ENCODE results near the gene UBE2H. TPM values are rescaled to one million over a fixed set of nuclear protein-coding genes. Genes with fewer than 3 reads are reported as not detected.
"Not testable (repeated sequence)": the region's sequence is repeated elsewhere in the genome, so short reads cannot be mapped to it uniquely, and the experiment has no call there.

The UBE2H gene
- total and polyA plus RNA-seq, 9 donors: 48.9 to 96.3 (median 84.4) TPM

DNA sequence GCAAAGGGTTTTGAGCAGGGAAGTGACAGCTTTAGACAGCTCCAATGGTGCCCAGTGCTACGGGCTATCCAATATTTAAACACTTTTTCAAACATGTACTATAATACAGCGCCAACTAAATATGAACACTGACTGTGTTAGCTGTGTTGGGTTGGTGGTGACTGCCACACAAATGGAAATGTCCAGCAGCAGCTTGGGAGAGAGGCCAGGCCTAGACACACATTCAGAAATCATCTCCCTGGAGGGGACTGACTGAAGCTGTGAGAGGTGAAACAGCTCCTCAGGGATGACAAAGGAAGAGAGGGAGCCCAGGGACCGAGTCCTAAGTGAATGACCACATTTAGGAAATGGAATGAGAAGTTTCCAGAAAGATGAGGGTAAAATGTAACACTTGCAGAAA is 115.8 kb downstream of the UBE2H start:
- H3K4me1 ChIP-seq (ENCODE audit: control insufficient read depth, insufficient read depth, low read length): peaks cover 2% of the 10 kb centered on the region
- H3K4me3 ChIP-seq (ENCODE audit: low read length): no peak overlapping the region
- no peaks in the 10 kb centered on the region for H3K9me3 ChIP-seq (replicated peaks; ENCODE audit: control insufficient read depth, low read depth, low read length)
- no peak overlapping the region for H3K27ac ChIP-seq (ENCODE audit: low read length)
- WGBS (ENCODE audit: insufficient coverage): 55% methylated on average over 1 of the region's 3 CpGs
- H3K27me3 ChIP-seq (ENCODE audit: control insufficient read depth, insufficient read depth, low read length): no peaks in the 10 kb centered on the region
- no peak for DNase-seq
- H3K36me3 ChIP-seq (ENCODE audit: control insufficient read depth, insufficient read depth, low read length): peaks cover 29% of the 10 kb centered on the region

DNA sequence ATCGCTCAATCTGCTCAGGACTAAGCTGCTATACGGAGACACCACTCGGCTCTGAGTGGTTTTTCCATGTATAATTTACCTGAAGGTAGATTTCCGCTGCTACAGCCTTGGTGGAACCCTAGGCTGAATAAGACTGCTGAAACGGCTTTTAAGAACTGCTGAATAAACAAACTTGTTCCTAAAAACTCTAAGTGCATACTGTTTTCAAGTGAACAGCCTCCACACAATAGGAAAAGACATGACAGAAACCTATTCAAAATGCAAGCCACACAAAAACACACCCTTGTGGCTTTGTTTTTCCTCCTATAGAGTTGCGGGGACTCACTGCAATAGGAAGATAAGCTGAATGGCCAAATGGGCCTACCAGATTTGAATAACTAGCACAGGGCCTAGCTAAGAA is 117.2 kb downstream of the UBE2H start:
- H3K4me1 ChIP-seq (ENCODE audit: control insufficient read depth, insufficient read depth, low read length): peaks cover 12% of the 10 kb centered on the region
- DNase-seq: no peak
- H3K36me3 ChIP-seq (ENCODE audit: control insufficient read depth, insufficient read depth, low read length): peaks cover 31% of the 10 kb centered on the region
- H3K9me3 ChIP-seq (replicated peaks; ENCODE audit: control insufficient read depth, low read depth, low read length): no peaks in the 10 kb centered on the region
- H3K4me3 ChIP-seq (ENCODE audit: low read length): no peak overlapping the region
- WGBS (ENCODE audit: insufficient coverage): 83% methylated on average over 1 of the region's 6 CpGs
- no peaks in the 10 kb centered on the region for H3K27me3 ChIP-seq (ENCODE audit: control insufficient read depth, insufficient read depth, low read length)
- H3K27ac ChIP-seq (ENCODE audit: low read length): no peak overlapping the region

DNA sequence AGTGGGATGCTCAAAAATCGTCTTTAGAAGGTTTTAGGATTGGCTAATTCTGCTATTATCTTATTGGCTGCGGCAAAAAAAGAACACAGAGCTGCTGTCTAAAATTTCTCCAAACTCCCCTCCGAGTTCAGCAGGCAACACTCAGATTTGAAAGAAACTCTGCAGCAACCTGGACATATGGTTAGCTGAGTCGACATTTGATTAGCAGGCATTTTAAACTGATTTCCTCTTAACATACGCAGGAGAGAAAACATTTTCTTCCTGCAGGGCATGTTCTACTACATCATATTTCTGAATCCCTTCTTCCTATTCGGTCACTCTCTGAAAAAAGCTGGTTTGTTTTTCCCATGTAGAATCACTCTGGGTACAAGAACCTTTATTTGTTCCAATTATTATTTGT is 119.4 kb downstream of the UBE2H start:
- H3K27ac ChIP-seq (ENCODE audit: low read length); H3K27me3 ChIP-seq (ENCODE audit: control insufficient read depth, insufficient read depth, low read length); H3K4me3 ChIP-seq (ENCODE audit: low read length); H3K9me3 ChIP-seq (replicated peaks; ENCODE audit: control insufficient read depth, low read depth, low read length); DNase-seq: not testable (repeated sequence)
- Histone ChIP-seq H3K36me3 (ENCODE audit: control insufficient read depth, insufficient read depth, low read length) (peaks cover 32% of the 10 kb centered on the region), H3K4me1 (ENCODE audit: control insufficient read depth, insufficient read depth, low read length) (peaks cover 29% of the 10 kb centered on the region)
- 80% methylated on average over 1 of the region's 6 CpGs for WGBS (ENCODE audit: insufficient coverage)

DNA sequence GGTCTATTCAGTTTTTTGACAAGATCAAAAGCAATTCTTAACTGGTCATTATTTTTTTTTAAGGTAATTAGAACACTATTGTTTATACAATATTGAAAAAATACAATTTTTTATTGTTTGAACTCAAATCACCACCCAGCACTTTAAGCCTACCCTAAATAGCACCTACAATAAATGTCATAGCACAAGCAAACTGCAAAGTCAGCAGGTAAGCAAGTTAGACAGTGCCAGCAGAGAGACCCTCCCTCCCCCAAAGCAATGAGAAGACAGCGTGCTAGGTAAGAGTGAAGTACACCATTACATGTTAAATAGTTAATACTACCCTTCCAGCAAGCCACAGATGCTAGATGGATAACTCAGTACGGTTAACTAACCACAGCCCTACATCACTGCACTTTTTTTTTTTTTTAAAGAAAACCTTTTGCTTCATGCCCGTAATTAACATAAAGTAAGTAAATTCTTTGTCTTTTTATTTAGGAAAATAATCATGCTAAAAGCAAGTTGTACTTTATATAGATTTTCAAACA is 120.0 kb downstream of the UBE2H start:
- H3K27me3 ChIP-seq (ENCODE audit: control insufficient read depth, insufficient read depth, low read length): no peaks in the 10 kb centered on the region
- H3K36me3 ChIP-seq (ENCODE audit: control insufficient read depth, insufficient read depth, low read length): peaks cover 31% of the 10 kb centered on the region
- H3K9me3 ChIP-seq (replicated peaks; ENCODE audit: control insufficient read depth, low read depth, low read length): no peaks in the 10 kb centered on the region
- peaks cover 29% of the 10 kb centered on the region for H3K4me1 ChIP-seq (ENCODE audit: control insufficient read depth, insufficient read depth, low read length)
- no peak overlapping the region for H3K27ac ChIP-seq (ENCODE audit: low read length)
- DNase-seq: no peak
- no CpG with 5 or more reads among the region's 3 CpGs for WGBS (ENCODE audit: insufficient coverage)
- H3K4me3 ChIP-seq (ENCODE audit: low read length): no peak overlapping the region

DNA sequence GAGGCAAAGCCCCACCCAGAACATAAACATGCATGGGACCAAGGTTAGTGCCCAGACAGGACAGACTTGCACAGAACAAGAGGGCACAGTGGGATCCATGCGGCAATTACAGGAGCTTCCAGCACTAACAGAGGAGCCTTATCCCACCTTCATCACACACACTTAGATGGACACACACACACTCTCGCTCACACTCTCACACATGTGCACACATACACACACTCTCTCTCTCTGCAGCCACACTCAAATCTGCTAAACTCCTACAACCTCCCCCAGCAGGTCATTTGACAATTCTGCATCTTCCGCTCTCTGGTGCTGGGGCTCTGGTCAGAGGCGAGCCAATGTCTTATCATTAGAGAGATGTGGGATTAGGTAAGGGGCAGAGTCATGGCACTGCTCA is 120.5 kb downstream of the UBE2H start:
- Histone ChIP-seq H3K27me3 (ENCODE audit: control insufficient read depth, insufficient read depth, low read length) (no peaks in the 10 kb centered on the region), H3K9me3 (replicated peaks; ENCODE audit: control insufficient read depth, low read depth, low read length) (no peaks in the 10 kb centered on the region), H3K4me1 (ENCODE audit: control insufficient read depth, insufficient read depth, low read length) (peaks cover 29% of the 10 kb centered on the region), H3K4me3 (ENCODE audit: low read length) (no peak overlapping the region), H3K27ac (ENCODE audit: low read length) (no peak overlapping the region), H3K36me3 (ENCODE audit: control insufficient read depth, insufficient read depth, low read length) (peaks cover 31% of the 10 kb centered on the region)
- no peak for DNase-seq
- WGBS (ENCODE audit: insufficient coverage): 93% methylated on average over 3 of the region's 4 CpGs

DNA sequence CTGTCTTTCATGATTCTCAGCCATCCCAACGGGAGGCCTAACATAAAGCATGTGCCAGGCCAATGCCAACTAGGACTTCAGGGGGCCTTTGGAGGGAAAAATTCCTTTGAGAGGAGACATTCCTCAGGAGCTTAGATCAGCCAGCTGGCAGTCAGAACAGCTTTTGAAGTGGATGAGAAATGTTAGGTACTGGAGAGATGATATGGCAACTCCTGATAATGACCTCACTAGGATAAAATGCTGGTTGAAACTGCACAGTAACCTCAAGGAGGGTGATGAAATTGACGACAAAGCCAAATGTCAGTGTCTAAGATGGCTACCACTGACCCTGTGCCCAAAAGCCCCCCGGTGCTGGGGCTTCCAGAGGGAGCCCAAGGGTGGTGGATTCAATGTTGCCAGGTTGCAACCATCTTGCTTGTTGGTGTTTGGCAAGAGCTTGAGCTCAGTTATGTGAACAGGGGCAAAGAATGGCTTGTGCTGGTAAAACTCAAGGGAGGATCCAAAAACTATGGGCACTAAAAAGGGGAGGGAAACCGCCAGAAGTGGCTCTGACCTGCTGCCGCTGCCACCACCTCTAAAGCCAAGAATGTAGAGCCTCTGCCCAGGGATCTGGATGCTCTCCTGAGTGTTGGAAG is 121.2 kb downstream of the UBE2H start:
- H3K9me3 ChIP-seq (replicated peaks; ENCODE audit: control insufficient read depth, low read depth, low read length): no peaks in the 10 kb centered on the region
- peak; percentile 59 for DNase-seq

DNA sequence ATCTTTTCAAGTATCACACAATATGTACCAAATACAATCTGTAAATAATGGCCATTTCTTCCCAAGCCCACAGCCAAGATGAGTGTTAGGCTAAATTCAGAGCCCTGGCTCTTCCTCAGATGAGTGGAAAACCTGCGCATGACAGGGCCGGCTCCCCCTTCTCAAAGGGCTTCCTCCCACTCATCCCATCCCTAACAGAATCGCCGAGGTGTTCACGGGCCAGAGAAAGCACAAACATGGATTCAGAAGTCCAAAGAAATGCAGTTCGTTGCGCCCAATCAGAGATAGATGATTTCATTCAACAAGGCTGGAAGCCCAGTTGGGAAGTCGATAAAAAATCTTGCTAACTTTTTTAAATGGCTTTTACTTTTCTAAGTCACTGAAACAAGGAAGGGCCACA is 121.8 kb downstream of the UBE2H start:
- peaks cover 28% of the 10 kb centered on the region for H3K36me3 ChIP-seq (ENCODE audit: control insufficient read depth, insufficient read depth, low read length)
- H3K27me3 ChIP-seq (ENCODE audit: control insufficient read depth, insufficient read depth, low read length): no peaks in the 10 kb centered on the region
- no peak overlapping the region for H3K4me3 ChIP-seq (ENCODE audit: low read length)
- WGBS (ENCODE audit: insufficient coverage): 83% methylated on average over 8 of the region's 8 CpGs
- H3K27ac ChIP-seq (ENCODE audit: low read length): peak overlapping the region; percentile 38
- no peak for DNase-seq
- H3K9me3 ChIP-seq (replicated peaks; ENCODE audit: control insufficient read depth, low read depth, low read length): no peaks in the 10 kb centered on the region
- peaks cover 33% of the 10 kb centered on the region for H3K4me1 ChIP-seq (ENCODE audit: control insufficient read depth, insufficient read depth, low read length)

More for the DNA sequence above, 121.2 kb downstream of the UBE2H start:
- H3K27me3 ChIP-seq (ENCODE audit: control insufficient read depth, insufficient read depth, low read length): no peaks in the 10 kb centered on the region
- no peak overlapping the region for H3K27ac ChIP-seq (ENCODE audit: low read length)
- H3K4me1 ChIP-seq (ENCODE audit: control insufficient read depth, insufficient read depth, low read length): peaks cover 29% of the 10 kb centered on the region
- WGBS (ENCODE audit: insufficient coverage): 52% methylated on average over 3 of the region's 5 CpGs
- H3K4me3 ChIP-seq (ENCODE audit: low read length): no peak overlapping the region
- peaks cover 31% of the 10 kb centered on the region for H3K36me3 ChIP-seq (ENCODE audit: control insufficient read depth, insufficient read depth, low read length)

DNA sequence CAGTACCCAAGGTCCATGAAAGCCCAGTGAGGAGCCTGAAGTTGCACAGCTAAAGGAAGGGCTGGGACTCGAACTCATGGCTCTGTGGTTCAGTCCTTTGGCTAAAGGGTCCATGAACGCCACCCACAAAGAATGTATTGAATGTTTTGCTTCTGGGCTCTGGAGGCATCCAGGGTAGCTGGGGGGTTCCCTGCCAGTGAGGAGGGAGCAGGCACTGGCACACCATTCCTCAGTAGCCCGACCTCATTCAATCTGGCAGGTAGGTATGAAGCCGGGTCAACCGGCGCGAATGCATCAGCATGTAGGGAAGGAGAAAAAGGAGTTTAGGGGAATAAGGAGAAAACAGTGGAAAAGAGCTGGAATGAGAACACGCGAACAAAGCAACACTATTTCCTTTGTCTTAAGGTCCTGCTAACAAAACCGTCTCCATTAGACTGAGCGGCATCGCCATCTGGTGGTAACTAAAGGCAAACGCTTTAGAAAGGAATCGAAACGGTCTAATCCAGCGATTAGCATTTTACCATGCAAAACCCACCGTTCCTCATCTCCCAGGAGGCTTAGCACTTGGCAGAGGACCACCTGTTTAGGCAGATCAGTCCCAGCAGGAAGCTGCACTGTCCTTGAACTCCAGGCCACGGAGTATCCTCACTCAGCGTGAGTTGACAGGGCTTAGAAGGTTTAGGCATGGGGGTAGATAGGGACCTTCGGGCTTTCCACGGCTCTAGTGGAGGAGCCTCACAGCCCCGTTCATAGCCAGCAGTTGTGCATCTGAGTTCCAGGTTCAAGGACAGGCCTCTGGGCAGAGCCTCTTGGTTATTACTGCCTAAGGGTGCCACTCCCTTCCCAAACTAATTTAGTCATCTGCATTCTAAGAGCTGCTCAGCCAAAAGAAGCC is 122.8 kb downstream of the UBE2H start:
- H3K4me3 ChIP-seq (ENCODE audit: low read length): peak overlapping the region; percentile 6
- H3K27ac ChIP-seq (ENCODE audit: low read length): peak overlapping the region; percentile 70
- peak; percentile 90 for DNase-seq
- H3K27me3 ChIP-seq (ENCODE audit: control insufficient read depth, insufficient read depth, low read length): no peaks in the 10 kb centered on the region
- H3K9me3 ChIP-seq (replicated peaks; ENCODE audit: control insufficient read depth, low read depth, low read length): no peaks in the 10 kb centered on the region
- H3K4me1 ChIP-seq (ENCODE audit: control insufficient read depth, insufficient read depth, low read length): peaks cover 37% of the 10 kb centered on the region
- 18% methylated on average over 17 of the region's 22 CpGs for WGBS (ENCODE audit: insufficient coverage)
- peaks cover 20% of the 10 kb centered on the region for H3K36me3 ChIP-seq (ENCODE audit: control insufficient read depth, insufficient read depth, low read length)

DNA sequence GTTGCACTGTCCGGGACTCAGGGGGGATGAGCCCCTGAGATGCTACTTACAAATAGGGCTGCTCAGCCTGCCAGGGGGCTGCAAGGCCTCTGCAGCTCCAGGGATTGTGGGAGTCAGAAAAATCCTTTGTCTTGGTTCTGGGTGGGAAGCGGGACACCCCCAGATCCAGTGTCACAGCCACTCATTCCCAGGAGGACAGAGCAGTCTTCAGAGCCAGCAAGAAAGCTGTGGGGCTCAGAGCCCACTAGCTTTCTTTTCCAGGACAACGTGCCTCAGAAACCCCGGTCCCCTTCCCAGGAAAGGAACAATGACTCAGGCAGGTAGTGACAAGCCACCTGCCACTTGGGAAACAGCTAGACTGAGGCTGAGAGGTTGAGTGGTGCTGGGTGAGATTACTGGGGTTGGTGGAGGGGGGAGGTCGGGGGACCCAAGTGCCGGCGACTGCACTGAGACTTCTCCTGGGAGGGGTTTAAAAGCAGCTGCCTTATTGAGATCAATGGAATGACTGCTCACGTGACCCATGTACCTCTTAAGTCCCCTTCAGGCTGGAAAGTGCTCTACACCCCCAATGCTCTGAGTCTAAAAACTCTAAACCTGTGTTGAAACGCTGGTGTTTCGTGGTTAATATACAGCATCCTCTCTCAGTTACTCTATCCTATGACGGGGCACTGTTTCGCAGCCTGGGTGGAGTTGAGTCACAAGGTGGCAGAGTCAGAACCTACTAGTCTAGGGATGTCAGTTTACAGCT is 123.6 kb downstream of the UBE2H start:
- no peaks in the 10 kb centered on the region for H3K27me3 ChIP-seq (ENCODE audit: control insufficient read depth, insufficient read depth, low read length)
- 87% methylated on average over 4 of the region's 12 CpGs for WGBS (ENCODE audit: insufficient coverage)
- H3K36me3 ChIP-seq (ENCODE audit: control insufficient read depth, insufficient read depth, low read length): peaks cover 13% of the 10 kb centered on the region
- H3K4me3 ChIP-seq (ENCODE audit: low read length): no peak overlapping the region
- H3K9me3 ChIP-seq (replicated peaks; ENCODE audit: control insufficient read depth, low read depth, low read length): no peaks in the 10 kb centered on the region
- DNase-seq: no peak
- peak overlapping the region; percentile 62 for H3K27ac ChIP-seq (ENCODE audit: low read length)
- H3K4me1 ChIP-seq (ENCODE audit: control insufficient read depth, insufficient read depth, low read length): peaks cover 45% of the 10 kb centered on the region

All from muscle of leg (tissue), 11 donors.